GM19238 (cell line): ENCODE results near the gene WDR64.
"Not testable (repeated sequence)": the region's sequence is repeated elsewhere in the genome, so short reads cannot be mapped to it uniquely, and the experiment has no call there.

Experiments used
- DNase-seq: peaks from one replicate; pipeline ENCODE4 v3.0.0; 2011; ENCODE audit warnings: low spot score; ENCODE audit not compliant: insufficient read length

Gene WDR64

GRCh38 chr1:241698177-241698576 lies 46.1 kb downstream of the WDR64 start:
- no peak for DNase-seq

- DNase-seq: no peak
Measured at GRCh38 chr1:241701483-241702295, 49.6 kb downstream of the WDR64 start.

DNA sequence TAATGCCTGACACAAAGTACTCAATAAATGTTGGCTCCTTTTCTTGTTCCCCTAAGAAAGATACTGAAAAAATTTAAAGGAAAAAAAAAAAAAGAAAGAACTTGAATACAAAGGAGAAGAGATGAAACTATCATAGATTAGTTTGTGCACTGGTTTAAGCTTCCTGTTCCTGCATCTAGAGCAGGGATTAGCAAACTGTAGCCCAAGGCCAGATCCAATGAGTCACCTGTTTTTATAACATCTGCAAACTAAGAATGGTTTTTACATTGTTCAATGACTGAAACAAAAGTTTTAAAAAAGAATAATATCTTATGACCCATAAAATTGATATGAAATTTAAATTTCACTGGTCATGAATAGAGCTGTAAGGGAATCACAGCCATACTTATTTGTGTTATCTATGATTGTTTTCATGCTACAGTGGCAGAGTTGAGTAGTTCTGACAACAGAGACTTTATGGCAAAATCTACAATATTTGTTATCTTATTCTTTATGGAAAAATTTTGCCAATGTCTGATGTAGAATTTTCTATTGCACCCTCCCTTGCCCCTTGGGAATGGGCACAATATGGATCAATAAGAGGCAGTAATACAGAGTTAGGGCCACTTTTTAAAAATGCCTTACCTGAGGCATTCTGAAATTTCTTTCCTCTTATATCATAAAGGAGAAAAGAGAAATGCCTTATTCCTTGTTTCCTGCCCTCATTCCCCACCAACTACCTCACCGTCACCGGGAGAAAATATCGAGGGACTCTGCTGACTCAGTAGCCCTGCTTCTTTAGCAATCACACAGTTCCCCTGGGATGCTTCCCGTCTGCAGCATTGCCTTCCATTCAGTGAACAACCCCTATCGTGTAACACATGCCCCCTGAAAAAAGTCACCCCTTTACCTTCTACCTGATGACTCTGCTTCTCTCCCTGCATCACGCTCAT lies 50.6 kb downstream of the WDR64 start:
- no peak for DNase-seq

DNA sequence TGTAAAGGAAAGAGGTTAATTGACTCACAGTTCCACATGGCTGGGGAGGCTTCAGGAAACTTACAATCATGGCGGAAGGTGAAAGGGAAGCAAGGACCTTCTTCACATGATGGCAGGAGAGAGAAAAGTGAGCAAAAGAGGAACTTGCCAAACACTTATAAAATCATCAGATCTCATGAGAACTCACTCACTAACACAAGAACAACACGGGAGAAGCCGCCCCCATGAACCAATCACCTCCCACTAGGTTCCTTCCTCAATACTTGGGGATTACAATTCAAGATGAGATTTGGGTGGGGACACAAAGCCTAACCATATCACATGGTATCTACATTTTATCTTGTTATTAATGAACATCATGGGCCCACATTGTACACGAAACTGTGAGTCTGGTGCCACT lies 51.7 kb downstream of the WDR64 start:
- DNase-seq: not testable (repeated sequence)

- DNase-seq: no peak
Measured at GRCh38 chr1:241706257-241706656, 54.2 kb downstream of the WDR64 start.

DNA sequence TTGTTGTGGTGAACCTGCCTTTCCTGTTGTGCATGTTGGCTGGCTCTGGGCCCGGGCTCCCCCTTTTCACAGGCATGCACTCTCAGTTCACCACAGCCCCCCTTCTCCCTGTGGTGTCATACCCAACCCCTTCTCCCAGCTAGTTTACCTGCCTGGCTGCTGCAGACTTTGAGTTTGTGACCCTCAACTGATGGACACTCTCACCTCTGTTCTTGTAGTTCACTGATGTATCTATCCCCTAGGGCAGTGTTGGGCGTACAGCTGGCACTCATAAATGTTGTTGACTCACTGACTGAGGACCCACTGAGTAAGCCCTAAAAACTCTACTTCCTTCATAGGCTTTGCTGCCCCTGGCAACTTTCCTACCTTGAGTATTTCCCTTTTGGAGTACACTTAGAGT lies 54.9 kb downstream of the WDR64 start:
- DNase-seq: no peak

DNA sequence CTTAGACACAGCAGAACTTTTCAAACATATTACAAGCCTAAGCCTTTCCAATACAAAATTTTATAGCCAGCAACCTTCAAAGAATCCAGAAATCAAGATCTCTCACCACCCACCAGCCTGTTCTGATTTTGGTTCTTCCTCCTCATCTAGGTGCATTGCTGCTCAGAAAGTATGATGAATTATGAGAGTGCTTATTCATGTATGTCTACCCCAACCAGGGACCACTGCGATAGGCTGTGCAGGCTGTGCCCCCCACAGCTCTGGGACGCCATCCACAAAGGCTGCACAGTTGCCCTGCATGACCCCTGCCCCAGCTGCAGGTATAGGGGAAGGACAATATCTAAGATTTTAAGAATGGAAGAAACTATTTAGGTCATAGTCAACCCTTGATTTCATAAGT lies 55.4 kb downstream of the WDR64 start:
- no peak for DNase-seq

- no peak for DNase-seq
Measured at GRCh38 chr1:241711326-241711725, 59.2 kb downstream of the WDR64 start.

- no peak for DNase-seq
Measured at GRCh38 chr1:241713316-241713715, 61.2 kb downstream of the WDR64 start.

DNA sequence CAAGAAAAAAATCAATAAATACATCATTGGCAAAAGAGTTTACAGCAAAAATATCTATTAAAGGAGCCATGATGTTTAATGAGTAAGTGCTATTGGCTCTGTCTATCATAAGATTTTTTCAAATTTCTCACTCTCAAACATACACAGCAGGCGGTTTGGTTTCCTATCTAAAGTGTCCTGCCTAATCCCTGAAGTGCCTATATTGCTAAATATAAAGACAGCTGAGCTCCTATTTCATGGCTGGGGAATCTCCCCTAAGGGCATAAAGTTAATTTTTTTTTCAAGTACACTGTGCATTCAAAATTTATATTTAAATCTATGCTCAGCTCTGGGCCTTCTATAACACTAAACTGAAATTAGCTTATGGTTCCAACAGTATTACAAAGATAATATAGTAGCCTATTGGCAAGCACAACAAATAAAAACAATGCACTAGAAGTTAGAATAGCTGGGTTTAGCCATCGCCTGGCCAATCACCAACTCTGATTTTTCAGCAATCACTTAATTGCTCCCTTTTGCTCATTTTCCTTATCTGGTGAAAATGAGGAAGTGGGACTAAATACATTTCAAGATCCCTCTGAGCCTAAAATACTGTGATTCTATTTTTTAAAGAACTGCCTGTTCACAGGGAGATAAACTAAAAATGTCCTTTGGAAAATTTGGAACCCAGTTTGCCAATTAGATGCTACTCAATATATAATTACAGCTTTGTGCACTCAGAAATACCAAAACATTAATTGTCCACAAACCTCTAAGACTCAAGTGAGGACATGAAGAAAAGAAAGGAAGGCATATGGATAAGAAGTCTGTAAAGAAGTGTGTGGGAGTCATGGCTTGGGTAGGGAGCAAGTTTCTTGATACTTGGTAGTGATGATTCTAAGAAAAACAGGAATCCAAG lies 62.5 kb downstream of the WDR64 start:
- DNase-seq: no peak

- DNase-seq: no peak
Measured at GRCh38 chr1:241715435-241715834, 63.4 kb downstream of the WDR64 start.

DNA sequence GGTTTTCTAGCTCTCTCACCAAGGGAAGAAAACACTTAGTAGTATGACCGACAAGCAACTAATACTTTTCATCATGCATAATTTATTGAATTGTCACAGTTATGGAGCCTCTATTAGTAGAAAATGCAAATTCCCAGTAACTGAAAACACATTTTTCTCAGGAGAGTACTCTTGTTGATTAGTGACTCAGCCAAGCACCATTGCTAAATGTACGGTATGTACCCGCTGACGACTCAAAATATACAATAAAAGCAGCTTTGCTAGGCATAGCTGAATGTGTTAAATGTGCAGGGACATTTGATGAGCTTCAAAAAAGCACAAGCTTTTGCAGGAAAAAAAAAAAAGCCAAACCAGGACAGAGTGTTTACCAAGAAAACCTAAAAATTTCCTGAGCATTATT lies 63.9 kb downstream of the WDR64 start:
- no peak for DNase-seq

- DNase-seq: no peak
Measured at GRCh38 chr1:241716915-241717656, 65.0 kb downstream of the WDR64 start.

DNA sequence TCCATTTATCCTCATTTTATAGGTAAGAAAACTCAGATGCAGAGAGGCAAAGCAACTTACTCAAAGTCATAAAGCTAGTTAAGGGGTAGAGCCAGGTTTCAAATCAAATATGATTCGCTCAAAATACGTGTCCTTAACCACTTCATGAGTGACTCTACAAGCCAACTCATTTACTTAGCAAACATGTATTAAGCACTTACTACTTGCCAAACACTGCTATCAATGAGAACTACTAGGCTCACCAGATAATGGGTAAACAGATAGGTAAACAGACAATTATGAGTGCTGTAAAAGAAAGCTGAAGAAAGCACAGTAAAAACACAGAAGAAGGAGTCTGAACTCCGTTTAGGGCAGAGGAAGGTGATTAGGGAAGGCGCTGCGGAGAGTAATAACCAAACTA lies 65.9 kb downstream of the WDR64 start:
- no peak for DNase-seq

DNA sequence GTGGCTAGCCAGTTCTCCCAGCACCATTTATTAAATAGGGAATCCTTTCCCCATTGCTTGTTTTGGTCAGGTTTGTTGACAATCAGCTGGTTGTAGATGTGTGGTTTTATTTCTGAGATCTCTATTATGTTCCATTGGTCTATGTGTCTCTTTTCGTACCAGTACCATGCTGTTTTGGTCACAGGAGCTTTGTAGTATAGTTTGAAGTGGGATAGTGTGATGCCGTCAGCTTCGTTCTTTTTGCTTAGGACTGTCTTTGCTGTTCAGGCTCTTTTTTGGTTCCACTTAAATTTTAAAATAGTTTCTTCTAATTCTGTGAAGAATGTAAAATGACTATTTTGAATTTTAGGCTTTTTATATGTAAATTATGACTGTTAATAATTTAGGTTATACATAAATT lies 68.9 kb downstream of the WDR64 start:
- DNase-seq: no peak

- no peak for DNase-seq
Measured at GRCh38 chr1:241722947-241723346, 70.9 kb downstream of the WDR64 start.

GRCh38 chr1:241724741-241725356 lies 72.8 kb downstream of the WDR64 start:
- no peak for DNase-seq

- no peak for DNase-seq
Measured at GRCh38 chr1:241730031-241730430, 78.0 kb downstream of the WDR64 start.

DNA sequence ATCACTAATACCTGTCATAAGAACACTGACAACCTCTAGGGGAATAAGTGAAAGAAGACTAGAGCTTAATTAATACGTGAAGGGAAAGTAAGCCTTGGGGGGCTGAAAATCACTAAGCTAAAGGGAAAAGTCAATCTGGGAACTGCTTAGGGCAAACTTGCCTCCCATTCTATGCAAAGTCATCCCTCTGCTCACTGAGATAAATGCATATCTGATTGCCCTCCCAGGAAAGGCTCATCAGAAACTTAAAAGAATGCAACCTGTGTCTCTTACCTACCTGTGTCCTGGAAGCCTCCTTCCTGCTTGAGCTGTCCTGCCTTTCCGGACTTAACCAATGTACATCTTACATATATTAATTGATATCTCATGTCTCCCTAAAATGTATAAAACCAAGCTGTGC lies 81.8 kb downstream of the WDR64 start:
- DNase-seq: no peak

DNA sequence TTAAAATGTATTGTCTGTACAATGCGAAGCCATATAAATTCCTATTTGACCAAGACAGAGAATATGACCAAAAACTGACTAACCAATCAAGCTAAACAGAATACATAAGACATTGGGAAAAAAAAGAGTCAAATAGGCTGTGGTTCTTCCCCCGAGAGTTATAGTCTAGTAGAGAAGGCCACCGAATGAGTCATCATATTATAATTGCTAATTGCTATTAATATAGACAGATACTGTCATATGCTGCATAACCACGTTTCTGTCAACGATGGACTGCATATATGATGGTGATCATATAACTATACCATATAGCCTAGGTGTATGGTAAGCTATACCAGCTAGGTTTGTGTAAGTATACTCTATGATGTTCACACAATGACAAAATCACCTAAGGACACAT lies 82.5 kb downstream of the WDR64 start:
- no peak for DNase-seq
